CD4-positive, alpha-beta T cell treated with Interleukin-4 for 4 hours (primary cell): ENCODE data around the gene AASDHPPT.
A peak's percentile ranks its signal among the peaks of the same experiment; 100 is the strongest.
"Not testable (repeated sequence)": the region's sequence is repeated elsewhere in the genome, so short reads cannot be mapped to it uniquely, and the experiment has no call there.

ENCODE experiments used
- DNase-seq: peaks from one replicate; pipeline ENCODE4 v3.0.0-alpha.2; 2020

AASDHPPT gene, protein sequence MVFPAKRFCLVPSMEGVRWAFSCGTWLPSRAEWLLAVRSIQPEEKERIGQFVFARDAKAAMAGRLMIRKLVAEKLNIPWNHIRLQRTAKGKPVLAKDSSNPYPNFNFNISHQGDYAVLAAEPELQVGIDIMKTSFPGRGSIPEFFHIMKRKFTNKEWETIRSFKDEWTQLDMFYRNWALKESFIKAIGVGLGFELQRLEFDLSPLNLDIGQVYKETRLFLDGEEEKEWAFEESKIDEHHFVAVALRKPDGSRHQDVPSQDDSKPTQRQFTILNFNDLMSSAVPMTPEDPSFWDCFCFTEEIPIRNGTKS

DNA sequence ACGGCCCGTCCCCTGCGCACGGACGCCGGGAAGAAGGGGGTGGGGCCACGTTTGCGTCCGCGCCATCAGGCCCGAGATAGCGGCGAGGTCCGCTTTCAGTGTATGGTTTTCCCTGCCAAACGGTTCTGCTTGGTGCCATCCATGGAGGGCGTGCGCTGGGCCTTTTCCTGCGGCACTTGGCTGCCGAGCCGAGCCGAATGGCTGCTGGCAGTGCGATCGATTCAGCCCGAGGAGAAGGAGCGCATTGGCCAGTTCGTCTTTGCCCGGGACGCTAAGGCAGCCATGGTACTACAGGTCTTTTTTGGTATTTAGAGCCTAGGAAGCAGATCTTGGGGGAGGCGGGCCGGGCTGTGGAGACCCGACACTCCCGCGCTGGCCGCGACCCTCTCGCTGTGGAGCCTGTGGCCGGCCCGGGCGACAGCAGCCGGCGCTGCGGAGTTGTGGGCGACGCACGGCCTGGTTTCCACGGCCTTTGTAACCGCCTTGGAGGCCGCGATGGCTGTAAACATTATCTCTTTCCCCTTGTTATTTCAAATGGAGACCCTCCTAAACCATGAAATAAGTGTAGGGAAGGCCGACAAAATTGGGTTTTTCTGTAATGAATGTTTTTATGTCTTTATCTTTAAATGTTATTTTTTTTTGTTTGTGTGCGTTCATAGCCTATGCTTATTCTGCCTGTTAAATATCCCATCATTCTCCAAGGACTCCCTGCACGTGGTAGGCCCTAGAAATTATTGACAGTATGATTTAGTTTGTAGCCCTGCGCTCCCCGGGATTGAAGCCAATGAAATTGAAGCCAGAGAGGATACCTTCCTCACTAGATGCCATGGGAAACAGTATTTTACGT, at the start of gene AASDHPPT:
TSS of gene AASDHPPT (plus strand) at position 54 of the 847 bp plus-strand sequence. CDS start at position 103, 49 bp downstream.
- DNase-seq = no peak

GRCh38 chr11:106030609-106031008, 46.9 kb upstream of the AASDHPPT start:
- no peak for DNase-seq

- DNase-seq = no peak
Measured at GRCh38 chr11:106031202-106031810, 46.2 kb upstream of the AASDHPPT start.

DNA sequence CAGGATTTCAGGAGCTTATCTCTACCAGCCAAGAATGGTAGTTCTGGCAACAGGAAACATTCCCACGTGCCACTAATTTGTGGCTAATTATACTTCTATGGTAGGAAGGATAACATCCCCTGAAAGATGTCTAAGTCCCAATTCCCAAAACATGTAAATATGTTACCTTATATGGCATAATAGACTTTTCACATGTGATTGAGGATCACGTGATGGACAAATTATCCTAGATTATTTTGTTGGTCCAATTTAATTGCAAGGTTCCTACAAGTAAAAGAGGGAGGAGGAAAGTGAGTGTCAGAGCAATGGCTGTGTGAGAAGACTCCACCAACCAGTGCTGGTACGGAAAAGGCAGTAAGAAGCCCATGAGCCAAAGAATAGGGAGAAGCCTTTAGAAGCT, 45.5 kb upstream of the AASDHPPT start:
- no peak for DNase-seq

DNA sequence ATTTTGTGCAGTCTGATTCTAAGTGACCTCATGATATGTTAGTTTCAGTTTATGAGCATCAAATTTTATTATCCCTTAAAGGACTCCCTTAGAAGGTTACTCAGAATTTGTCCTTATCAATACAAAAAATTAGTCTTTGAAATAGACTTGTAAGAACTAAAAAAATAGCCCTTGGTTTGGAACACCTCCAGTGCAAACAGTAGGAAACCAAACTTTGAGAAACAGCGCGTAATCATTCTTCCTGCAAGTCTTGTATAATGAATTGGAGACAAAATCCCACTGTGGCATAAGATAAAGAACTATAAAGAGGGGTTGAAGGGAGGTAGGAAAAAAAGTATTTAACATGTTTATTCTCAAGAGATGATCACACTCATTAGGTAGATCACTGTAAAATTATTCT, 44.6 kb upstream of the AASDHPPT start:
- DNase-seq = no peak

GRCh38 chr11:106043540-106043939, 33.9 kb upstream of the AASDHPPT start:
- no peak for DNase-seq

- DNase-seq = no peak
Measured at GRCh38 chr11:106047631-106048030, 29.8 kb upstream of the AASDHPPT start.

GRCh38 chr11:106049727-106050476, 27.6 kb upstream of the AASDHPPT start:
- no peak for DNase-seq

- DNase-seq = no peak
Measured at GRCh38 chr11:106051103-106051502, 26.4 kb upstream of the AASDHPPT start.

DNA sequence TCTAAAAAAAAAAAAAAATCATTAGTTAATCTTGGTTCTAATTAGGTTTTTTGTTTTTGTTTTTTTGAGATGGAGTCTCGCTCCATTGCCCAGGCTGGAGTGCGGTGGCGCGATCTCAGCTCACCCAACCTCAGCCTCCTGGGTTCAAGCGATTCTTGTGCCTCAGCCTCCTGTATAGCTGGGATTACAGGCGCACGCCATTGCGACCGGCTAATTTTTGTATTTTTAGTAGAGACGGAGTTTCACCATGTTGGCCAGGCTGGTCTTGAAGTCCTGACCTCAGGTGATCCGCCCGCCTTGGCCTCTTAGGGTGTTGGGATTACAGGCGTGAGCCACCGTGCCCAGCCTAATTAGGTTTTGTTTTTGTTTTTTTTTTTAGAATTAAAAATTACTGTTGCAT, 19.1 kb upstream of the AASDHPPT start:
- not testable (repeated sequence) for DNase-seq

DNA sequence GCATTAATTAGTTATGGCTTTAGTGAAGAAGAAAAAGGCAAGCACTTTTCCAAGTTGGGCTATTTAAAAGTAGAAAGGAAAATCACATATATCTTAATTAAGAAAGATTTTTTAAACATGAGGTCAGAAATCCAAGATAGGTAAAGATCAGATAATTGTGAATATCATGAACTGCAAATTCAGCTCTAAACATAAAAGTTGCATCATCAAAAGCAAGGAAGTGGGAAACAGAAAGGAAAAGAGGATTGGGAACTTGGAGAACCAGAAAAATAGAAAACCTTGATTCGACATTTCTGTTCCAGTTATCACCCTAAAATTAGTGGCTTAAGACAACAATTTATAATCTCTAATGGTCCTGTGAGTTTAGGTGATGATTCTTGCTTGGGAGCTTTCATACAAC, 17.8 kb upstream of the AASDHPPT start:
- DNase-seq = no peak

- no peak for DNase-seq
Measured at GRCh38 chr11:106061249-106061784, 16.1 kb upstream of the AASDHPPT start.

GRCh38 chr11:106061954-106062949, 15.2 kb upstream of the AASDHPPT start:
- no peak for DNase-seq

DNA sequence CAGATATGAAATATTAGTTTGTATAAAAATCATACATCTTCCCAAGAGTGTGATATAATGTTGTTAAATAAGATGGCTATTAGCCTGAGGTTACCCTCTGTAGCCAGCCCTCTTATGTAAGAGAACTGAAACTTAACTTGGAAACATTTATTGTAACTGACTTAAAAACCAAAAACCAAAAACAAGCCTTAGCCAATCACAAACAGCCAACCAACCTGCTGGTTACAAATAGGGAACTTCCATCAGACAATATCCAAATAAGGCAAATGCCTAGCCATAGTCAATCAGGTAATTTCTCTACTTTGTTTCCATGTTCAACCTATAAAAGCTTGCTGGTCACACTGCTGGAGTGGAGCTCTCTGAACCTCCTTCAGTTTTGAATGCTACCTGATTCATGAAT, 14.5 kb upstream of the AASDHPPT start:
- DNase-seq = no peak

DNA sequence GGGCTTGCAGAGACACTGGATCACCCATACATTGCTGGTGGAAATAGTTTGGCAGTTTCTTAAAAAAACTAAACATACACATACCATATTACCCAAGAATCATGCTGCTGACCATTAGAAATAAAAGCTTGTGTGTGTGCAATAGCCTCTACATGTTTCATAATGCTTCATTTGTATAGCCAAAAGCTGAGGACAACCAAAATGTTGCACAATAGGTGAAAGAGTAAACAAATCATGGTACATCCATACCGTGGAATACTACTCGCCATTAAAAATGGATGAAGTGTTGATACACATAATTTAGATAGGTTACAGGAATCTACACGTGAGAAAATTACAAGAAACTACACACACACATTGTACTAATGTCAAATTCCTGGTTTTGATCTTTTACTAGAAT, 6.9 kb upstream of the AASDHPPT start:
- no peak for DNase-seq

GRCh38 chr11:106072804-106073203, 4.7 kb upstream of the AASDHPPT start:
- DNase-seq = no peak

- peak; percentile 3 for DNase-seq
Measured at GRCh38 chr11:106076171-106076918, 1.1 kb upstream of the AASDHPPT start.

DNA sequence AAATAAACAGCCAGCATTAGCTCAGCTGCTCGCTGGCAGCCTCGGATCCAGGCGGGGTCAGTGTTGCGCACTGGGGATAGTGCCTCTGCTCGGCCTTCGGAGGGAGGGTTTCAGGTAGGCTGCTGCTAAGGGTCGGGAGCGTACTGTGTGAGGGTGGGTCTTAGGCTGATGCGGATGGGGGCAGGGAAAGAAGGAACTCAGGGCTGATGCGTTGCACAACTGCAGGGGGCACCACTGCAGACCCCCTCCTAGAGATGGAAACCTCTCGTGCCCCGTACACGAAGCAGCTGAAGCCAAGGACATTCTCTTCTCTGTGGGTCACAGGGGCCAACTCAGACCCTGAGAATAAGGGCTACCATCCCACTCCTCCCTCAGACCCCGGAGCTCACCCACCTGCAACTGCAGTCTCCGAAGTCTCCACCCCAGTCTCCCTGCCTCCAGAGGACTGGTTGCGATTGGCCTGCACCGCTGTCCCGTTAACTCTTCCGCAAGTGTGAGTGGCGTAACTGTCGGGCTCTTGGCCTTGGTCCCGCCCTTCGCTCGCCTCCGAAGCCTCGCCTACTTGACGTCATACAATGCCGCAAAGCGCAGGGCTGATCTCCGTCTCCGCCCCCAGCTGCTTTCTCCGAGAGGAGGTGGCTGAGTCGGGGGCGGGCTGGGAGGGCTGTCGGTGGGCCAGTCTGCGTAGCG, 398 bp upstream of the AASDHPPT start, which contains the start of gene KBTBD3:
TSS of gene KBTBD3 (minus strand) at position 429 of the 690 bp plus-strand sequence. CDS start 18,250 bp downstream, outside the sequence.
- DNase-seq = peak; percentile 98

DNA sequence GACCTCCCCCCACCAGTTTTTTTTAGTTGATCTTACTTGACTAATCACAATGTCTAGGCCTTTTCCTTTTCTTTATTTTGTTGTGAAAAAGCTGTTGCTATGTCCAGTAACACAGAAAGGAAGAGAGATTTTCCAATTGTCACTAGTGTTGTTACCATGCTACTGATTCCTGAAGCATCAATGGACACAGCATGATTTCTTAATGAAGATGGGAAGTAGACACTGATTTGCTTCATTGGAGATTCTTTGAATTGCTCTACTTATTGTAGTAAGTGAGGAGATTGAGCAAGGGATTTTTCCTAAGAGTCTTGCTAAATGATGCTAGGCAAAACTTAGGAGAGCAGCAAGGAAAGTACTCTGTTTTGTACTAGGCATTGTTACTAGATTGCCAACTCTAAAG, 4.6 kb downstream of the AASDHPPT start:
- DNase-seq = no peak

- DNase-seq = no peak
Measured at GRCh38 chr11:106086135-106086534, 8.7 kb downstream of the AASDHPPT start.
